DOHH2 (cell line): Measurements from ENCODE around the gene CNR2.

Experiments
- H3F3A ChIP-seq: fragments of 200-600 bp; sonication (generic), shearing (Covaris generic); 2 replicates; pipeline ENCODE4 v1.6.0; 2016; ENCODE audit warnings: antibody characterized with exemption, mild to moderate bottlenecking; ENCODE audit not compliant: control insufficient read depth, insufficient read depth
- H3K27ac ChIP-seq: fragments of 200-600 bp; sonication (generic); 2 replicates; pipeline ENCODE4 v1.5.1; 2014; ENCODE audit warnings: low read depth, mild to moderate bottlenecking, low read length, moderate library complexity
- H3K27me3 ChIP-seq: fragments of 200-600 bp; sonication (generic); 2 replicates; pipeline ENCODE4 v1.6.1; 2014; ENCODE audit warnings: mild to moderate bottlenecking, low read length, mixed read lengths; ENCODE audit not compliant: control insufficient read depth
- H3K36me3 ChIP-seq: fragments of 200-600 bp; sonication (generic); 2 replicates; pipeline ENCODE4 v1.6.1; 2014; ENCODE audit warnings: mild to moderate bottlenecking, low read length, moderate library complexity, mixed read lengths; ENCODE audit not compliant: control insufficient read depth
- H3K4me1 ChIP-seq: fragments of 200-600 bp; sonication (generic); 2 replicates; pipeline ENCODE4 v1.6.1; 2014; ENCODE audit warnings: mild to moderate bottlenecking, low read length, mixed read lengths; ENCODE audit not compliant: control insufficient read depth
- H3K4me2 ChIP-seq: fragments of 200-600 bp; sonication (generic); 2 replicates; pipeline ENCODE4 v1.6.0; 2014; ENCODE audit warnings: mild to moderate bottlenecking, low read length, moderate library complexity
- H3K4me3 ChIP-seq: fragments of 200-600 bp; sonication (generic); 2 replicates; pipeline ENCODE4 v1.5.1; 2014; ENCODE audit warnings: mild to moderate bottlenecking, low read length, mixed read lengths
- H3K79me2 ChIP-seq: fragments of 200-600 bp; sonication (generic); 2 replicates; pipeline ENCODE4 v1.6.1; 2014; ENCODE audit warnings: mild to moderate bottlenecking, low read length, mixed read lengths; ENCODE audit not compliant: control insufficient read depth
- H3K9me2 ChIP-seq: fragments of 200-600 bp; sonication (generic); replicated peaks from 2 replicates; pipeline ENCODE4 v1.6.1; 2014; ENCODE audit warnings: mild to moderate bottlenecking, low read length, mixed read lengths; ENCODE audit not compliant: control insufficient read depth
- H3K9me3 ChIP-seq: fragments of 200-600 bp; sonication (generic); 2 replicates; pipeline ENCODE4 v1.6.1; 2014; ENCODE audit warnings: antibody characterized with exemption, low read length, mixed read lengths; ENCODE audit not compliant: control insufficient read depth, insufficient read depth
- H4K20me1 ChIP-seq: fragments of 200-600 bp; sonication (generic); 2 replicates; pipeline ENCODE4 v1.6.0; 2014; ENCODE audit warnings: low read depth, mild to moderate bottlenecking, antibody characterized with exemption, low read length, moderate library complexity; ENCODE audit not compliant: control insufficient read depth, insufficient read depth
- EZH2phosphoT487 ChIP-seq: fragments of 200-600 bp; sonication (generic); IDR thresholded peaks from 2 replicates; pipeline ENCODE4 v1.6.1; 2017; ENCODE audit warnings: borderline replicate concordance, mild to moderate bottlenecking, antibody characterized with exemption, low read length, moderate library complexity, mixed read lengths
- TF ChIP-seq, protein P1 (sequence below): fragments of 200-600 bp; sonication (generic); IDR thresholded peaks from one replicate; pipeline ENCODE4 v1.5.1; 2014; ENCODE audit warnings: antibody characterized with exemption, mild to moderate bottlenecking, low read depth, low read length; ENCODE audit not compliant: poor library complexity, severe bottlenecking

Gene CNR2

DNA sequence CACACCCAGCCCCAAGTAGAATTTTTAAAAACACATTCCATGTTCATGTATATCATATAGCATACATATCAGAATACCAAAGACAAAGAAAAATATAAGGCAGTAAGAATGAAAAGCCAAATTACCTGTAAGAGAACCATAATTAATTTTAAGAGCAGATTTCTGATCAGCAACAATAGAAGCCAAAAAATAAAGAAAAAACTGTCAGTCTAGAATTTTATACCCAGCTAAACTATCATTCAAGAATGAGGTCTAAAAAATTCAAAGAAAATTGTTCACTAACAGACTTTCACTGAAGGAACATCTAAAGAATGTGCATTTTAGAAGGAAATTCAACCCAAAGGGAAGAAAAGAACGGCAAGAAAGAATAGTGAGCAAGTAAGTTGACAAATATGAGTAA, 34.5 kb downstream of the CNR2 start:
- peaks cover 40% of the 10 kb centered on the region for H3K36me3 ChIP-seq
- TF ChIP-seq EZH2phosphoT487: no peak
- TF ChIP-seq, protein P1, sequence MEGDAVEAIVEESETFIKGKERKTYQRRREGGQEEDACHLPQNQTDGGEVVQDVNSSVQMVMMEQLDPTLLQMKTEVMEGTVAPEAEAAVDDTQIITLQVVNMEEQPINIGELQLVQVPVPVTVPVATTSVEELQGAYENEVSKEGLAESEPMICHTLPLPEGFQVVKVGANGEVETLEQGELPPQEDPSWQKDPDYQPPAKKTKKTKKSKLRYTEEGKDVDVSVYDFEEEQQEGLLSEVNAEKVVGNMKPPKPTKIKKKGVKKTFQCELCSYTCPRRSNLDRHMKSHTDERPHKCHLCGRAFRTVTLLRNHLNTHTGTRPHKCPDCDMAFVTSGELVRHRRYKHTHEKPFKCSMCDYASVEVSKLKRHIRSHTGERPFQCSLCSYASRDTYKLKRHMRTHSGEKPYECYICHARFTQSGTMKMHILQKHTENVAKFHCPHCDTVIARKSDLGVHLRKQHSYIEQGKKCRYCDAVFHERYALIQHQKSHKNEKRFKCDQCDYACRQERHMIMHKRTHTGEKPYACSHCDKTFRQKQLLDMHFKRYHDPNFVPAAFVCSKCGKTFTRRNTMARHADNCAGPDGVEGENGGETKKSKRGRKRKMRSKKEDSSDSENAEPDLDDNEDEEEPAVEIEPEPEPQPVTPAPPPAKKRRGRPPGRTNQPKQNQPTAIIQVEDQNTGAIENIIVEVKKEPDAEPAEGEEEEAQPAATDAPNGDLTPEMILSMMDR: no peak
- no peaks in the 10 kb centered on the region for H3F3A ChIP-seq
- no peak overlapping the region for H3K27ac ChIP-seq
- no peaks in the 10 kb centered on the region for H4K20me1 ChIP-seq
- H3K4me2 ChIP-seq: no peak overlapping the region
- H3K9me2 ChIP-seq: no peaks in the 10 kb centered on the region
- no peak overlapping the region for H3K4me3 ChIP-seq
- no peaks in the 10 kb centered on the region for H3K79me2 ChIP-seq
- no peaks in the 10 kb centered on the region for H3K4me1 ChIP-seq
- H3K9me3 ChIP-seq: peaks cover 23% of the 10 kb centered on the region
- no peaks in the 10 kb centered on the region for H3K27me3 ChIP-seq

DNA sequence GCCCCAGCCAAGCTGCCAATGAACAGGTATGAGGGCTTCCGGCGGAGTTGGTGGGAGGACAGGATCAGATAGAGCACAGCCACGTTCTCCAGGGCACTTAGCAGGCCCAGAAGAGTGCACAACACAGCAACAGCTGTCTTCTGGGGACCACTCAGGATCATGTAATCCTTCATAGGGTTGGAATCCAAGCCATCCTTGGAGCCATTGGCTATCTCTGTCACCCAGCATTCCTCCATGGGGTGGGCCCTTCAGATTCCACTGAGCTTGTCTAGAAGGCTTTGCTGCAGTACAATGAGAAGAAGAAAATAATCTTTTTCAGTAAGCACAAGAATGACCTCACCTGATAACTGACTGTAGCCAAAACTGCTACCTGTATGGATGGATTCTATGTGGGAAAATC, 37.8 kb downstream of the CNR2 start:
- H3K4me2 ChIP-seq: no peak overlapping the region
- TF ChIP-seq, protein P1: no peak
- TF ChIP-seq EZH2phosphoT487: no peak
- H3K9me2 ChIP-seq: no peaks in the 10 kb centered on the region
- peaks cover 23% of the 10 kb centered on the region for H3K9me3 ChIP-seq
- no peaks in the 10 kb centered on the region for H3F3A ChIP-seq
- H3K27me3 ChIP-seq: no peaks in the 10 kb centered on the region
- H3K79me2 ChIP-seq: no peaks in the 10 kb centered on the region
- no peaks in the 10 kb centered on the region for H4K20me1 ChIP-seq
- no peak overlapping the region for H3K4me3 ChIP-seq
- H3K36me3 ChIP-seq: peaks cover 42% of the 10 kb centered on the region
- H3K27ac ChIP-seq: no peak overlapping the region
- no peaks in the 10 kb centered on the region for H3K4me1 ChIP-seq

DNA sequence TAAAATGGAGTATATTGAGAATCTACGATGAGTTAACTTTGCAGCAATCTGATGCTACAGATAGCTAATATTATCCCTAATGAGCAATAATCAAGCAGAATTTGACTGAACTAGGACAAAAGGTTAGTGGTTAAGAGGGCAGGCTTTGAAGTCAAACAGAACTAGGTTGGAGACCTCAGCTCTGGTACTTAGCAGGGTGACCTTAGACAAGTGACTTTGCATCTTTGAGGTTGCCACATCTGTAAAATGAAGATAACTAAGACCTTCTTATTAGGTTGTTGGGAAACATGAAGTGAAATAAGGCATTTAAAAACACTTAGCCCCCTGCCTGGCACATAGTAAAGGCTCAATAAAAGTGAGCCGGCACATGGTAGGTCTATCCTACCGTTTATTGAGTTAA, 40.7 kb downstream of the CNR2 start:
- no peaks in the 10 kb centered on the region for H3K9me2 ChIP-seq
- H3K79me2 ChIP-seq: peaks cover 3% of the 10 kb centered on the region
- H3K4me3 ChIP-seq: no peak overlapping the region
- H3K9me3 ChIP-seq: no peaks in the 10 kb centered on the region
- no peak overlapping the region for H3K27ac ChIP-seq
- no peaks in the 10 kb centered on the region for H4K20me1 ChIP-seq
- peaks cover 19% of the 10 kb centered on the region for H3K36me3 ChIP-seq
- TF ChIP-seq, protein P1: no peak
- TF ChIP-seq EZH2phosphoT487: no peak
- no peaks in the 10 kb centered on the region for H3K27me3 ChIP-seq
- H3K4me2 ChIP-seq: no peak overlapping the region
- H3K4me1 ChIP-seq: peaks cover 20% of the 10 kb centered on the region
- H3F3A ChIP-seq: 0 out of 2 replicates have a peak, but pooled peaks cover 3% of the 10 kb centered on the region
